Inflammatory macrophage treated with lipopolysaccharide for 4 hours (primary cell): Measurements from ENCODE around the gene GALNT18.
"Not testable (repeated sequence)": the region's sequence is repeated elsewhere in the genome, so short reads cannot be mapped to it uniquely, and the experiment has no call there.

ENCODE experiments used
- DNase-seq: peaks from one replicate; pipeline ENCODE4 v3.0.0-alpha.2; 2020

GALNT18 gene

GRCh38 chr11:11378184-11378940, 243.4 kb downstream of the GALNT18 start:
- no peak for DNase-seq

GRCh38 chr11:11374358-11375148, 247.3 kb downstream of the GALNT18 start:
- DNase-seq, result no peak

GRCh38 chr11:11373934-11374333, 247.9 kb downstream of the GALNT18 start:
- DNase-seq, result no peak

GRCh38 chr11:11372461-11372860, 249.3 kb downstream of the GALNT18 start:
- no peak for DNase-seq

GRCh38 chr11:11370962-11371303, 250.9 kb downstream of the GALNT18 start:
- DNase-seq, result no peak

GRCh38 chr11:11370255-11370961, 251.4 kb downstream of the GALNT18 start:
- peak; percentile 89 for DNase-seq

GRCh38 chr11:11366793-11367192, 255.0 kb downstream of the GALNT18 start:
- no peak for DNase-seq

- DNase-seq, result no peak
Observed at GRCh38 chr11:11363674-11364073, 258.1 kb downstream of the GALNT18 start.

GRCh38 chr11:11359611-11360010, 262.2 kb downstream of the GALNT18 start:
- no peak for DNase-seq

GRCh38 chr11:11356842-11357241, 265.0 kb downstream of the GALNT18 start:
- no peak for DNase-seq

- not testable (repeated sequence) for DNase-seq
Observed at GRCh38 chr11:11352878-11353277, 268.9 kb downstream of the GALNT18 start, which contains the start of gene CSNK2A3. CSNK2A3 (minus strand) TSS chr11:11353250; CDS start chr11:11353119, 131 bp downstream.

GRCh38 chr11:11351851-11352250, 270.0 kb downstream of the GALNT18 start:
- DNase-seq, result not testable (repeated sequence)

GRCh38 chr11:11351042-11351586, 270.7 kb downstream of the GALNT18 start:
- no peak for DNase-seq

GRCh38 chr11:11349870-11350337, 271.9 kb downstream of the GALNT18 start:
- DNase-seq, result no peak

- no peak for DNase-seq
Observed at GRCh38 chr11:11349106-11349825, 272.5 kb downstream of the GALNT18 start.

GRCh38 chr11:11348303-11348702, 273.5 kb downstream of the GALNT18 start:
- no peak for DNase-seq

GRCh38 chr11:11347592-11347991, 274.2 kb downstream of the GALNT18 start:
- DNase-seq, result no peak

- no peak for DNase-seq
Observed at GRCh38 chr11:11346303-11346702, 275.5 kb downstream of the GALNT18 start.

GRCh38 chr11:11345099-11345498, 276.7 kb downstream of the GALNT18 start:
- no peak for DNase-seq

GRCh38 chr11:11344045-11344444, 277.8 kb downstream of the GALNT18 start:
- DNase-seq, result no peak

- DNase-seq, result no peak
Observed at GRCh38 chr11:11338304-11338703, 283.5 kb downstream of the GALNT18 start.

GRCh38 chr11:11336664-11337063, 285.1 kb downstream of the GALNT18 start:
- no peak for DNase-seq
